Measurements from ENCODE around the gene AKAP6.

AKAP6 gene

DNA sequence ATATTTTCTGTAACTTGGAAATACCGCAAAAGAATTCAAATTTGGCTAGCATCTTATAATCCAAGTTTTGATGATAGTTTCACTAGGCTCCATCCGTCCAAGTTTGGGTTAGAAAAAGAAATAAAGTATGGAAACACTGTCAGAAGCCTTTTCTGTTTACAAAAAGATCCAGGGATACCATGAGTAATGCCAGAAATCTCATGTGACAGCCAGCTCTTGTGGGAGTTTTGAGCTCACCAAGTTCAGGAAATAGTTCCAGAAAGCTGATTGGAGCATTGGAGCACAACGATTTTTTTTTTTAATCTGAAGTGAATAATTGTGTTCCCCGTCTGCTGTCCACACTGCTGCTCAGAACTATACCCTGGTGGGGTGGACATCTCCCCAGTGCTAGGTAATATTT is 379.9 kb downstream of the AKAP6 start:
- no peak for DNase-seq (ENCODE audit: low spot score)

DNA sequence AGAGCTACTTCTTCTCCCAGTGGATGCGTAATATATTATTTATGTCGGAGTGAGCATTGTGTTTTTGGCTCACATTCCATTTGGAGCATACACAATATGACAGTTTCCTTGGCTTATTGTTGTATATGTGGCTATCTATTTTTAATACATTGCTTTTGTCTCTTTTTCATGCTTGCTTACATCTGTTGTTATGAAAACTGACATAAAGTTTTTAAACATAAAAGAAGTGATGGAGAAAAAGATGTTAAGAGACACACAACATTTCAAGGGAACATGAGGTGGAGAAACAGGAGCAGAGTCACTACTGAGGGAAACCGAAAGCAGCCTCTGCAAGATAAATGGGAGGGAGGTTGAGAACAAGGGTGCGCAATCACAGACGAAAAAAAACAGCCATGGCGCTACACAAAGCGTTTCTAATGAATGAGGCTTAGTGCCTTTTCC is 381.2 kb downstream of the AKAP6 start:
- DNase-seq (ENCODE audit: low spot score): no peak

DNA sequence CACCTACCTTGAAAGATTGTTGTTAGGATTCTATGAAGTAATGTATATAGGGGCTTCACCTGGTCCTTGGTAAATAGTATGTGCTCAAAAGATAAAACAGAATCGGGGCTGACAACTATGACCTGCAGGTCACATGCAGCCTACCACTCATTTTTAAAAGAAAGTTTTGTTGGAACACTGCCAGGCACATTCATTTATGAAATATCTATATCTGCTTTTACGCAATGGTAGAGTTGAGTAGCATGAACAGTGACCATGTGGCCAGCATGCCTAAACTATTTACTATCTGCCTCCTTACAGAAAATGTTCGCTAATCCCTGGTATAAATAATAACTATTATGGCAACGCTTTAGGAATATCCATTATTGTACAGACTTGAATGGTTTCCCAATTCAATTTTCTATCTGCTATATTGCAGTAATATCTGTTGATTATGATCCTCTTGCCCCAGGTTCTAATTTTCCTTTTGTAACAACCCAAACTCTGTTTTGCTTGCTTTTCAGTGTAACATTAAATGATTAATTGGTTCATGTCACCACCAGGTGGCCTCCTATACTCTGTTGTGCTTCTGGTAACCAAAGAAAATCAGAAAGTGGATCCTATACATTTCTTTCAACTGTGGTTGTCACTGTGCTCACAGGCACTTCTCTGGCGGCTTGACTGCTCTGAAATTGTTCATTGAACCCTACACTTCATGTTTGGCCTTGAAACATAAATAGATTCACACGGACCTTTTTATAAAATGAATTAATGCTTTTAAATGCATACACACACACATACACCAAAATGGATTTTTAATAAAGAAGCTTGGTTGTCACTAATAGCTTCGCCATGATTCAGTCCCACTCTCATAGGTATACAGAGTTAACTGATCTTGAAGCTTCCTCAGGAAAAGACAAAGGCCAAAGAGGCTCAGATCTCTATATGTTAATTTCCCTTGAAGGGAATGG is 381.9 kb downstream of the AKAP6 start:
- DNase-seq (ENCODE audit: low spot score): no peak

DNA sequence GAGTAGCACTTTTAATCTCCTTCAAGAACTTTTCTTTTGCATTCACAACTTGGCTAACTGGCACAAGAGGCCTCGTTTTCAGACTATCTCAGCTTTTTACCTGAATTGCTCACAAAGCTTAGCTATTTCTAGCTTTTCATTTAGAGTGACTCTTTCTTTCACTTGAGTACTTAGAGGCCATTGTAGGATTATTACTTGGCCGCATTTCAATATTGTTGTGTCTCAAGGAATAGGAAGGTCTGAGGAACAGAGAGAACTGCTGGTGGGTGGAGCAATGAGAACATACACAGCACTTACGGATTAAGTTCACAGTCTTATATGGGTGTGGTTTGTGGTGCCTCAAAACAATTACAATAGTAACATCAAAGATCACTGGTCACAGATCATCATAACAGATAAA is 384.8 kb downstream of the AKAP6 start:
- DNase-seq (ENCODE audit: low spot score): no peak

DNA sequence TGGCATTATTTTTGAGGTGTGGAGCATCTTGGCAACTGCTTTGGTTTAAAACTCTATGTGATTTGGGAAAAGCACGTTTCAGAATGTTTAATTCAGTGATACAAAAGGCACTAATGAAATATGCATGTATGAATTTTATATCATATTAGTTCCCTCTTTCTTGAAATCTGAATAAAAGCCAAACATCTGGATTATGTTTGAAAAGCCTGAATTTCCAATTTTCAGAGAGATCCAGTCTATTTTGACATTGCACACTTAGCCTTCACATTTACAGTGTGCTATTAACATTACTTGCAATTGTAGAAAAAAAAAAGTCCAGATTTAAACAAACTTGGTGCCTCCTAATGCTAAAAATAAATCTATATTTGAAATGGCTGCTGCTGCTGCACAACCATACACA is 390.5 kb downstream of the AKAP6 start:
- no peak for DNase-seq (ENCODE audit: low spot score)

DNA sequence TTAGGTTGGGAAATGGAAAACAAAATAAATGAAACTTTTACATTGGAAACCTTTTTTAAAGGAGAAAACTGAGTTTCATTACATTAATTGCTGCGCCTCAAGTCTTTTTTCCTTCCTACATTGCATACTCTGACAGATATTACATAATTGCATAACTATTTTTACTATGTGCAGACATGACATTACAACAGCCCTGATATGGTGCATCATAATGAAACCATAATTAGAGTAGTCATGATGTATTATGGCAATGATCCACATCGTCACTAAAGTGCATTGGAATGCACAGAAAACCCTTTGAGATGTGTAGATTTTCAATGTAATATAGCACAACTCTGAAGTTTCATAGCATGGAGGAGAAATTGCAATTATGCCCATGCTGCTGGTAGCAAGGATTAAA is 391.8 kb downstream of the AKAP6 start:
- DNase-seq (ENCODE audit: low spot score): no peak

DNA sequence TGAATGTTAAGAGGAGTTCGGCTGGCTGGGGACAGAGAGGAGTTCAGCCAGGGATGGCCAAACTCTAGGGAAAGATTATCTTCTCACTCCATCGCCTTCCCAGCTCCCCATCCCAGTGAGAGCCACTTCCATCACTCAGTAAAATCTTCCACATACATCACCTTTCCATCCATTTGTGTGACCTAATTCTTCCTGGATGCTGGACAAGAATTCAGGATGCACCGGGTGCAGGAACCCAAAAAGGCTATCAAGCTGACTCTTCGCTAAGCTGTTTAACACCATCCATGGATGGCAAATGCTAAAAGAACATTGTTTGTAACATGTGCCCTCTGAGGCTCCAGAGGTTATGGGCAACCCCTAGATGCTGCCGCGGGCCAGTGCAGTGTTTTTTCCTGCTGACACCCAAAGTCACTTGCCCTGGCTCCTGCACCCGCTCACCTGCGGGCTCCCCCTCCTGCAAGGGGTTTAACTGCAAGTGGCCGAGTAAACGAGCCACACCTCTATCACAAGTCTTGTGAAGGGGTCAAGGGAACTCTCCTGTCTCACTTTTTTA is 393.6 kb downstream of the AKAP6 start:
- no peak for DNase-seq (ENCODE audit: low spot score)

DNA sequence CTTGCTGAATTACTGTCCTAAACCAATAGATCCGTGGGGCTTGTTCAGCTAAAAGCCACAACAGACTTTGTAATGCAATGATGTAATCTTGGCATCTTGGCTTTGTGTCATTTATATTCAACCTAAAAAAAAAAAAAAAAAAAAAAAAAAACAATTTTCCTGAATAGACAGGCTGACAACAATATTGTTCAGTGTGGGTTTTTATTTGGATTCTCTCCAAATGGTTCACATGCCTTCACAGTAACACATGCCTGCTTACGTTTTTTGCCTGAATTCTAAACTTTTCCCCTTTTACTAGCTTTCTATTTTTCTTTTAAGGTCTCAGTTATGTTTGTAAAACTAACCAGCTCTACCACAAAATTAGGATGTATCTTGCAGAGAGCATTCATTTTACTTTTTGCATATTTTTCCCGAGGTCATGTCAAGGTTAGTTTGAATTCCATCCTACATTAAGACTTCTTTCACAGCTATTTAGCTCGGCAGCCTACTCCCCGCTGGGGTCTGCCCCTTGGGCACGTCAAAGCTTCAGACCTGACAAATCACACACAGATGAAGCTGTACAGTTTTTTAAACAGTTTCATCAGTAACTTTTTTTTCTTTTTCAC is 395.9 kb downstream of the AKAP6 start:
- DNase-seq (ENCODE audit: low spot score): no peak

DNA sequence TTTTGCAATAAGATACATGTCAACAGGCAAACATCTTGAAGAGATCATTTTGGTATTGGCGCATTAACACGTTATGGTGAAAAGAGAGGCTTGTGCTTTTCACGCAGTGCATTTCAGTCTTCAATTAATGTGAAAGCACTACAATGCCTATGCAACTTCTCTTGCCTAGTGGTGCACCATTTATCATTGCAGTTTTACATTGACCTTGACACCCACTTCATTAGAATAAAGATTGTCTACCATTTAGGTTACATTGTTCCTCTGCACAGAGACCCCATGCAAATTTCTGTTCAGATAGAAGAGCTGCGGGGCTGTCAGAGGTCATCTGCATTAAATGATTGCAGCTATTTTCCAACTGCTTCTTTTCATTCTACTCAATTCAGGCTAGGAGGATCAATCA is 397.4 kb downstream of the AKAP6 start:
- DNase-seq (ENCODE audit: low spot score): no peak

DNA sequence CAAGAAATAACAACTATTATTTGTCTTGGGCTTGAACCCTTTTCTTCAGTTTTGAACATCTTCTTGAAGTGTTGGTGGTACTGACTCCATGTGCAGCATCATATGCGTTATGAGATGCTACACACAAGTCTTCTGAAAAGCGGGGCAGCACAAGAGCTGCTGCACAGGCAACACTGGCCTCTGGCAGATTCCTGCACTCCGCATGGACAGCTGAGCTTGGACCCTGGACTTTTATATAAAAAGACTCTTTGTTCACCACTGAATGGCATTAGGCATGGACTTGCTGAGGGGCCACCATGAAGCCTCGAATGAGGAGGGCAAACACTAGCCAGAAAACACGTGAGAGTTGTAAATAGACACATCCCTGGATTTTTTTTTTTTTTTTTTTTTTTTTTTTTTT is 398.7 kb downstream of the AKAP6 start:
- DNase-seq (ENCODE audit: low spot score): no peak

DNA sequence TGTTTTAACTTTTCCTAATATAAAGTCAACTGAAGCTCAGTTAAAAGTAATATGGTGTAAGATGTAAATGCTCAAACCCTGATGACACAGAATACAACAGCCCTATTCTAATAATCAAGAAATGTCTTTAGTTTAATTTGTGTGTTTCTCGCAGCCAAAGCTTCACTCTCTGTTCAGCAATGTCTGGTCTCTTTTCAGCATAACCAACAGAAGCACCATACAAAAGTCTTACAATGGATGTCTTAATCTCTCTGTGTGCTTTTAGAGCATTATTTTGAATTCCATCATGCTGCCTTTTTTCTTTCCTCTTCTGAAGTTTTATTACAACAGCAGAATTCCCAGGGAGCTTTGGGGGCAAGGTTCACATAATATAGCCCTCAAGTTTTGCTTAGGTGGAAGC is 399.4 kb downstream of the AKAP6 start:
- no peak for DNase-seq (ENCODE audit: low spot score)

DNA sequence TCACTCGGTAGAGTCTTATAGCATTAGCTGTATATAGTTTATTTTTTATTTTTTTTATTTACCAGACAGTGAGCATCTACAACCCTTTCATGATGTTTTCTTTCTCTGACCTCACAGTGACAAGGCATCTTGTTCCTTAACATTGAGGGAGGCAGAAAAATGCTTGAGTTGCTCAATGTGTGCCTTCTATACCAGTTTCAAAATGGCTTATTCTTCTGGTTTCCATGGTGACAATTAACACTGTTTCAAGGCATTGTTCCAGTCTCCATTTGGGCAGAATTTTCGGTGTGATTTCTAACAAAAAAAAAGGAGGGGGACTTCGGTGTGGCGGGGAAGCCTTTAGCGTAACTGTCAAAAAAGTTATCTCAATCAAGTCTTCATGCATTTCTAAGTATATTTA is 399.9 kb downstream of the AKAP6 start:
- no peak for DNase-seq (ENCODE audit: low spot score)

DNA sequence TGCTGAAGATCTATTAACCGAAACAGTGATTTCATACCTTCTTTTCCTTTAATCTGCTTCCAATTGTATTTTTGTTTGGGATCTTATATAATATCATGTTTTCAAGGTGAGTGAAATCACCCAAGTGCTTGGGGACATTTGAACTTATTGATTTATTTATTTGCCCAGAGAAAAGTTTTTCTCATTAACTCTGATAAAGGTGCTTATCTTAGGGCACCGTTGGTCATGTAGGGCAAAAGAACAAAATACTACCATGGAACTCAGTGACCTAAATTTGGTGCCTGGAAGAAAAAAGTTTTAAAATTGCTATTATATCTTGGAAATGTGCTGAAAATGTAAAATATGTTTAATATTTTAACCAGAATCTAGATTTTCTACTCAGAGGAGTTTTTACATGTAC is 402.2 kb downstream of the AKAP6 start:
- no peak for DNase-seq (ENCODE audit: low spot score)

DNA sequence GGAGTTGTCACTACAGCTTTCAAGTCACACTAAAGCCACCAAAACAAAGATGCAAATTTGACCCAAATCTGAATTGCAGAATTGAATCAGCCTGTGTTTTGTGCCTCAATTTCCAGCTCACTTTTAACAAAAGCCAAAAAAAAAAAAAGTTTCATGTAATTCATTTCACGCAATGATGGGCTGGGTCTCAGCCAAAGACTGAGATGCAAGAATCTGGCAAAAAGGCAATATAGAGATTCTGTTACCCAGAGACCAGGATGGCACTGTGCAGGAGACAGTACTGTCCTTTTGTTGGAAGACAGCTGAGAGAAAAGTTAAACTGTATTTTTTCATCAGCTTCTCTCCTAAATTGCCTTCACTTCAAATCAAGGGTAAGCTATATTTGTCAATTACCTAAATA is 403.9 kb downstream of the AKAP6 start:
- no peak for DNase-seq (ENCODE audit: low spot score)

DNA sequence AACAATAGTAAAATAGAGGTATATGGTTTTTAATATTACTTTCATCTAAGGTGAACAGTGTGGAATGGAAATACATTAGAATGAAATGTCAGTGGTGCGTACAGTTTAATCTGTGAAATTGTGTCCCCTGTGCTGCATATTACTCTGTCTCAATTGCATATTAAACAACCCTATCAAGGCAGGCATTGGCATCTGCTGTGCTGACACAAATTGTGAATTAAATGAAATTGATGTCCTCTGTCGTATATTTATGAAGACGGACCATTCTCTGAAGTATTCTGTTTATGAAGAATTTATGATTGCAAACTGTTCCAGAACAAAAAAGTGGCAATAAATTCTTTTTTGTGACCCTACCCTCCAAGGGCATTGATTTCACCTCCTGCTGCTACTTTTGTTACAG is 405.2 kb downstream of the AKAP6 start:
- DNase-seq (ENCODE audit: low spot score): no peak

DNA sequence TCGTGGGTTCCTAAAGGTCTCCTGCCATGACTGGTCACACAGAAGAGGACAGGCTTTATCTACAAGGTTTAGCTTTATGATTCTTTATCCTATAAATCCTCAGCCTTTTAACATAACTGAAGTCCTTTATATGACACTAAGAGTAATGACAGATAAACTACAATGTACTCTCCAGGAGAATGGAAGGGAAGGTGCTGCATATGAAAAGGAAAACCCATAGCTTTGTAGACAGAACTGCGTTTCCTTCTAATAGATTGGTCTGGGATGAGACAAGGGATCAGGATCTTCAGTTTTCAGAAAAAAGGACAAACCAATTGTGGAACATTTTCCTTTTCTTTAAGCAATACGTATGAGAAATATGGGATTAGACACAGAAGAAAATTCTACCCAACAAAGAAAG is 408.5 kb downstream of the AKAP6 start:
- no peak for DNase-seq (ENCODE audit: low spot score)

DNA sequence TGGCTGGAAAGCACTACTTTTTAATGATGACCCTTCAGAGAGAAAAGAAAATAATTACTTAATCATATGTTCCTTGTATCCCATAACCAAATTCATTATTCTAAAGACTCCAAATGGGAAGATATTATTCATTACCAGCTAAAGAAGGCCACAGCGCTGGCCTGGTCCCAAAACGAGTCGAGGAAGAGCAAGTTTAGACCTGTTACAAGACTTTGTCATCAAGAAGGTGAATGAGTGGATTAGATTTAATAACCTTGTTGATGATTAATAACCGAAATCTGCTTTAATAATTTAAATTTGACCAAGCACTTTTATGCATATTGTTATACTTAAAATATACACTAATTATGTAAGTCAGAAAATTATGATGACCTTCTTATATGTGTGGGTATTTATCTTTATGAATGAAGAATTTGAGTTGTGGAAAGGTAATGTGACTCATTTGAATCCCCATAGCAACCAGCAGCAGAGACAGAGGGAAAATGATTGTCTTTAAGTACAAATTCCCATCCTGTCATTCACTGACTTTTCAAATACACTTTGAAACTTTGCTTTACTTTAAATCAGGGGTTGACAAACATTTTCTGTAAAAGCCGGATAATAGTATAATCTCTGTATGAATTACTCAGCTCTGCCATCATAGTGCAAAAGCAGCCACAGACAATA is 409.2 kb downstream of the AKAP6 start:
- no peak for DNase-seq (ENCODE audit: low spot score)

DNA sequence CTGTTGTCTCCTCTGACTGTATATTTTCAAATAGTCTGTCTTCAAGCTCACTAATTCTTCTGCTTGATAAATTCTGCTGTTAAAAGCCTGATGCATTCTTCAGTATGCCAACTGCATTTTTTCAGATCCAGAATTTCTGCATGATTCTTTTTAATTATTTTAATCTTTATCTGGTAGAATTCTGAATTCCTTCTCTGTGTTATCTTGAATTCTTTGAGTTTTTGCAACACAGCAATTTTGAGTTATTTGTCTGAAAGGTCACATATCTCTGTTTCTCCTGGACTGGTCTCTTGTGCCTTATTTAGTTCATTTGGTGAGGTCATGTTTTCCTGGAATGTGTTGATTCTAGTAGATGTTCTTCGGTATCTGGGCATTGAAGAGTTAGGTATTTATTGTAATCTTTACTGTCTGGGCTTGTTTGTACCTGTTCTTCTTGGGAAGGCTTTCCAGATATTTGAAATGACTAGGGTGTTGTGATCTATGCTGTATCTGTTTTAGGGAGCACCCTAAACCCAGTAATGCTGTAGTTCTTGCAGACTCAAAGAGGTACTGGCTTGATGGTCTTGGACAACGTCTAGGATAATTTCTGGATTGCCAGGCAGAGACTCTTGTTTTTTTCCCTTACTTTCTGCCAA is 415.8 kb downstream of the AKAP6 start:
- no peak for DNase-seq (ENCODE audit: low spot score)

DNA sequence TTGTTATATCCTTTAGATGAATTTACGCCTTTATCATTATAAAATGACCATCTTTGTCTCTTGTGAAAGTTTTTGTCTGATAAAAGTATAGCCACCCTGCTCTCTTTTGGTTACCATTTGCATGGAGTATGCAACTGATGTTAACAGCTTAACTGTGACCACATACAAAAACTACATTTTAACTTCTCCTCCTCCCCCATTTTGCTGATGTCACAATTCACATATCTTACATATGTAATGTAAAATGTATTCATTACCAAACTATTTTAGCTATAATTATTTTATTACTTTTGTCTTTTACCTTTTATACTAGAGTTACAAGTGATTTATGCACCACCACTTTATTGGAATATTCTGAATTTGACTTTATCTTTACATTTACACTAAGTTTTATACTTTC is 425.1 kb downstream of the AKAP6 start:
- DNase-seq (ENCODE audit: low spot score): no peak

DNA sequence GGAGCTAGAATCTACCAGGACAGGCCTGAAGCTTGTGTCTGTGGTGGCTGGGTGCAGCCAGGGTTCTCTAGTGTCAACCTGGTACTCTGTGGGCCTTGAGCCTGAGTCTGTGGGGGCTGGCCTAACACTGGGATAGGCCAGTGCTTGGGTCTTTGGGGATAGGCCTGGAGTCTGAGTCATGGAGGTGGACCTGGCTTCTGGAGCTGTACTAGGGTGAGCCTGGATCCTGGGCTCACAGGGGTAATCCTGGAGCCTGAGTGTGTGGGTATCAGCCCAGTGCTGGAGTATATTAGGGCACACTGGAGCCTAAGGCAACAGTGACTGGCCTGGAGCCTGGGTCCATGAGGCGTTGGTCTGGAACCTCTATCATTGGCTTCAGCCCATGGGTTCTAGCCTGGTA is 427.1 kb downstream of the AKAP6 start:
- no peak for DNase-seq (ENCODE audit: low spot score)

DNA sequence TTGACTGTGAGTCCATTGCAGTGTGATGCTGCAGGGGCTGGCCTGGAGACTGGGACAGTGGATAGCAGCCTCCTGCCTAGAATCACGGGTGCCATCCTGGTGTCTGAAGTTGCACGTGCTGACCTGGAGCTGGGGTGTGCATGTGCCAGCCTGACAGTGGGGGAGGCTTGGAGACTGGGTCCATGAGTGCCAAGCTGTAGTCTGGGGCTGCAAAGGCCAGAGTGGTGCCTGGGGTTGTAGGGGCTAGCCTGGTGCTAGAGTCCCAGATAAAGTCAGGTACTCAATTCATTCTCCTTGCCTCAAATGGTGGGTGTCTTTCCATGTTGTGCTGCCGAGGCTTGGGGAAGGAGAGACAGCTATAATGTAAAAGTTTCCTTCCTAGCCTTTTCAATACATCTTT is 427.7 kb downstream of the AKAP6 start:
- DNase-seq (ENCODE audit: low spot score): no peak

DNA sequence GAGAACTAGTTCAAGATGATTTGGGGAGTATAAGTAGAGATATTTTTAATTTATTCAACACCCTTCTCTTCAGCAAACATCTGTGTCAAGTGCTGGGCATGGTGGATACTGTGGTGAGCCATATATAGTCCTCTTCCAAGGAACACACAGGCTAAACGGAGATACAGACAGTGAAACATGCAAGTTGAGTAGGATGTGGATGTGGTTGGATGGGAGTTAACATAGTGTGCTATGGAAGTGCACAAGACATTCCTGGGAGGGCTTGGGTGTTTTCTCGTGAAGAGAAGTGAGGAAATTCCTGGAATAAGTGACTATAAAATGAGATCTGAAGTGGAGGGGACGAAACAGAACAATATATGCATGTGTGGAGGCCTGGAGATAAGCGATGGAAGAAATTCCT is 428.5 kb downstream of the AKAP6 start:
- DNase-seq (ENCODE audit: low spot score): no peak
